HG03354 (cell line): ENCODE results near the gene CANT1.
"Not testable (repeated sequence)": the region's sequence is repeated elsewhere in the genome, so short reads cannot be mapped to it uniquely, and the experiment has no call there.

Experiments
- ATAC-seq: cut with Tn5 transposase; IDR thresholded peaks from one replicate; pipeline ENCODE4 v1.9.1; 2021; ENCODE audit warnings: mild to moderate bottlenecking; ENCODE audit not compliant: unreplicated experiment, poor library complexity, severe bottlenecking

The CANT1 gene

GRCh38 chr17:78946631-78947030 lies 62.9 kb downstream of the CANT1 start:
- ATAC-seq: no peak

GRCh38 chr17:78946131-78946530 lies 63.4 kb downstream of the CANT1 start:
- ATAC-seq: no peak

GRCh38 chr17:78945455-78945854 lies 64.1 kb downstream of the CANT1 start:
- ATAC-seq: not testable (repeated sequence)

GRCh38 chr17:78944956-78945355 lies 64.6 kb downstream of the CANT1 start:
- ATAC-seq: no peak

- no peak for ATAC-seq
Measured at GRCh38 chr17:78944026-78944425, 65.5 kb downstream of the CANT1 start.
